Mononuclear cell (primary cell): Measurements from ENCODE around the gene DOK7. TPM values are rescaled to one million over a fixed set of nuclear protein-coding genes. Genes with fewer than 3 reads are reported as not detected.
"Not testable (repeated sequence)": the region's sequence is repeated elsewhere in the genome, so short reads cannot be mapped to it uniquely, and the experiment has no call there.

ENCODE experiments used
- H3K27me3 ChIP-seq: 2 replicates; pipeline ENCODE4 v1.6.0; 2011; ENCODE audit warnings: low read length, control low read depth; ENCODE audit not compliant: insufficient read depth
- H3K4me1 ChIP-seq: 2 replicates; pipeline ENCODE4 v1.5.1; 2011; ENCODE audit warnings: mild to moderate bottlenecking, low read length, control low read depth; ENCODE audit not compliant: insufficient read depth
- H3K4me3 ChIP-seq: 2 replicates; pipeline ENCODE4 v1.5.1; 2011; ENCODE audit warnings: mild to moderate bottlenecking, low read length, moderate library complexity
- H3K9me3 ChIP-seq: 2 replicates; pipeline ENCODE4 v1.5.1; 2011; ENCODE audit warnings: low read depth, mild to moderate bottlenecking, control low read depth, low read length
- total RNA-seq: library from RNA; depleted of rRNA; stranded (reverse); fragments of >200 nt; gene quantifications from one replicate; pipeline ENCODE4 v1.2.3, GENCODE V29; 2012

DOK7 gene
- total RNA-seq, 1 donor, result 0.63 TPM

GRCh38 chr4:3535812-3536211, 72.7 kb downstream of the DOK7 start:
- H3K27me3 ChIP-seq, result not testable (repeated sequence)

GRCh38 chr4:3538906-3539305, 75.8 kb downstream of the DOK7 start:
- H3K9me3 ChIP-seq, H3K4me1 ChIP-seq, H3K27me3 ChIP-seq, H3K4me3 ChIP-seq: not testable (repeated sequence)

More at GRCh38 chr4:3535812-3536211, 72.7 kb downstream of the DOK7 start:
- H3K4me1 ChIP-seq, result peaks cover 17% of the 10 kb centered on the region
- not testable (repeated sequence) for H3K4me3 ChIP-seq, H3K9me3 ChIP-seq

- not testable (repeated sequence) for H3K4me3 ChIP-seq
Observed at GRCh38 chr4:3543415-3543814, 80.3 kb downstream of the DOK7 start.

More at GRCh38 chr4:3543415-3543814, 80.3 kb downstream of the DOK7 start:
- H3K4me1 ChIP-seq, H3K9me3 ChIP-seq, H3K27me3 ChIP-seq: not testable (repeated sequence)

Other genes with a start within 250 kb of the DOK7 start
- gene MSANTD1, start 214.1 kb upstream of the DOK7 start, total RNA-seq, result 0.63 TPM
- gene RGS12, start 170.3 kb upstream of the DOK7 start, total RNA-seq, result 5.1 TPM
- not detected for gene HGFAC, start 21.3 kb upstream of the DOK7 start, total RNA-seq
- 82.9 TPM for gene LRPAP1, start 69.1 kb downstream of the DOK7 start, total RNA-seq